AG04449 (cell line): ENCODE results near the gene TH.

Experiments used
- CTCF ChIA-PET: fragments of 350-600 bp; formaldehyde crosslinking; extraction: SDS; loops from one replicate; lab custom pipeline; 2021; ENCODE audit warnings: antibody characterized with exemption; lab: Yijun Ruan, JAX
- POLR2A ChIA-PET: fragments of 400-600, 350-600 bp; formaldehyde crosslinking; extraction: SDS; loops from one replicate; lab custom pipeline; 2020; ENCODE audit warnings: antibody characterized with exemption, inconsistent platforms; lab: Yijun Ruan, JAX
- DNase-seq: peaks from one replicate; pipeline ENCODE4 v3.0.0-alpha.2; 2010; ENCODE audit warnings: low read depth, low spot score
- H3K4me3 ChIP-seq: 2 replicates; pipeline ENCODE4 v1.5.1; 2011; ENCODE audit warnings: low read depth, mild to moderate bottlenecking, control low read depth, low read length
- TF ChIP-seq, protein P1 (sequence below): IDR thresholded peaks from one replicate; pipeline ENCODE4 v1.5.1; 2011; ENCODE audit warnings: mild to moderate bottlenecking, moderate library complexity, low read length, control low read depth, inconsistent platforms; ENCODE audit not compliant: insufficient read depth; ENCODE audit errors: missing control alignments

Gene TH

DNA sequence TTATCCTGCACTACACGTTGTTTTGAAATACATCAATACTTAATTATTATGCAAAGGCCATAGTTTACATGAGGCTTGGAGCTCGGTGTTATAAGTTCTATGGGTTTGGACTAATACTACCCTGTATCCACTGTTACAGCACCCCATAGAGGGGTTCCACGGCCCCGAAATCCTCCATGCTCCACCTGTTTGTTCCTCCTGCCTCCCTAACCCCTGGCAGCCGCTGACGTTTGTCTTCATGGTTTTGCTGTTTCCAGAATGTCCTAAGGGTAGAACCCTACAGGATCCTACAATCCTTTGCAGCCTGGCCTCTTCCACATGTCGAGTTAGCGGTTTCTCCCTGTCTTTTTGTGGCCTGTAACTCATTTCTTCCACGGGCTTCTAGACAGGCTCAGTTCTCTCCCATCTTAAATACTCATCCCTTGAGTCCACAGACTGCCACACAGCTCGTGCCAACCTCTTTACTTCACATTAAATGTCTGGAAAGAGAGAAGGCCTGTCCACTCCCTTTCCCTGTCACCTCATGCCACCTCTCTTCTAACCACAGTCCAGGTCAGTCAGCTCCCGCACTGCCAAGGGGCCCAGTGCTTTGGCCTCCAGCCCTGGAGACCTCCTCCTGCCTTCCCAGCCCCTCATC, 42.4 kb upstream of the TH start:
- ChIA-PET CTCF (interaction anchor here (0.9 kb wide), 1 partner anchor 91 kb away, joined by 3 read pairs; no protein-coding TSS in a partner anchor), POLR2A (no interaction called here)
- no peak for DNase-seq
- TF ChIP-seq, protein P1, sequence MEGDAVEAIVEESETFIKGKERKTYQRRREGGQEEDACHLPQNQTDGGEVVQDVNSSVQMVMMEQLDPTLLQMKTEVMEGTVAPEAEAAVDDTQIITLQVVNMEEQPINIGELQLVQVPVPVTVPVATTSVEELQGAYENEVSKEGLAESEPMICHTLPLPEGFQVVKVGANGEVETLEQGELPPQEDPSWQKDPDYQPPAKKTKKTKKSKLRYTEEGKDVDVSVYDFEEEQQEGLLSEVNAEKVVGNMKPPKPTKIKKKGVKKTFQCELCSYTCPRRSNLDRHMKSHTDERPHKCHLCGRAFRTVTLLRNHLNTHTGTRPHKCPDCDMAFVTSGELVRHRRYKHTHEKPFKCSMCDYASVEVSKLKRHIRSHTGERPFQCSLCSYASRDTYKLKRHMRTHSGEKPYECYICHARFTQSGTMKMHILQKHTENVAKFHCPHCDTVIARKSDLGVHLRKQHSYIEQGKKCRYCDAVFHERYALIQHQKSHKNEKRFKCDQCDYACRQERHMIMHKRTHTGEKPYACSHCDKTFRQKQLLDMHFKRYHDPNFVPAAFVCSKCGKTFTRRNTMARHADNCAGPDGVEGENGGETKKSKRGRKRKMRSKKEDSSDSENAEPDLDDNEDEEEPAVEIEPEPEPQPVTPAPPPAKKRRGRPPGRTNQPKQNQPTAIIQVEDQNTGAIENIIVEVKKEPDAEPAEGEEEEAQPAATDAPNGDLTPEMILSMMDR, result no peak
- H3K4me3 ChIP-seq, result no peak overlapping the region

DNA sequence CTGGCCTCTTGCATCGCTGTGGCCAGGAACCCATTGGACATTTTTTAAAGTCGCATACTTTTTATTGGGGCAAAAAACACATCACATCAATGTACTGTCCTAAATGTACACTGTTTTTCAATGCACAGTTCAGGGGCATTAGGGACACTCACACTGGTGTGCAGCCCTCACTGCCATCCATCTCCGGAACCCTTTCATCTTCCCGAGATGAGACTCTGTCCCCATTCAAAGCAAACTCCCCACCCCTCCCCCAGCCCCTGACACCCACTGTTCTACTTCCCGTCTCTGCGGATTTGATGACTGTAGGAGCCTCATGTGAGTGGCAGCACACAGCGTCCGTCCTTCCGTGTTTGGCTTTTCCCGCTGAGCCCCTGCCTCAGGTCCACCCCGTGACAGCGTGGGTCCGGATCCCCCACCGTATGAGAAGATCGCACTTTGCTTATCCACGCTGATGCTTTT, 41.8 kb upstream of the TH start:
- H3K4me3 ChIP-seq, result no peak overlapping the region
- ChIA-PET CTCF (interaction anchor here (1.3 kb wide), 1 partner anchor 19 kb away, joined by 4 read pairs; no protein-coding TSS in a partner anchor), POLR2A (no interaction called here)
- TF ChIP-seq, protein P1, result no peak
- DNase-seq, result no peak

DNA sequence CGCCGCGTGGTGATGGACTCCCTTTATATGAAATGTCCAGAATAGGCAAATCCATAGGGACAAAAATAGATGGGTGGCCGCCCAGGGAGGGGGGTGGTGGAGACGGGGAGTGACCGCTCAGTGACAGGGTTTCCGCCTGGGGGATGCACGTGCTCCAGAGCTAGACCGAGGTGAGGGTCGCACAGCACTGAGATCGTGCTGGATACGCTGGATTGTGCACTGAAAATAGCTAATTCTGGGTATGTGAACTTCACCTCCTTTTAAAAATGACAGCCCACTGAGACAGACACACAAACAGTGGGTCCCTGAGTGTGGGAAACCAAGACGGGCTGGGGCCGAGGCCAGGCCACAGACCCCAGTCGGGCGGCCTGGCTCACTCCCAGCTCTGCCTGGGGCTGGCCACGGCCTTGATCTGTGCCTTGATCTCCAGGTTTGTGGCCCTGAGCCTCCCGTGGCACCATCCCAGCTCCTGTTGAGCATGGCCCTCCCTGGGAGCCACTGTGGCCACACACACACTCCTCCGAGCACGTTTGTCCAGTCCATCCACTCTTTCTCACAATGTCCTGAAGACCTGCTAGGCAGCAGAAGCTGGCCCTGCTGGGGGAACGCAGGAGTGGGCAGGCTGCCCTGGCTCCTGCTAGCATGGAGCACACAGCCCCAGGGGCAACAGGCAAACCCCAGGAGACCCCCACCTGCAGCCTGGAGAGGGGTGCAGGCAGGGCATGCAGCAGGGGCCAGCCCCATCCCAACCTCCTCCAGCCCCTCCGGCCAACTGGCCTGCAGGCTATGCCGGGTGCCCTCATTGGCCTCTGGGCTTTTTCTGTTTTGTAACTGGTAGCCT, 41.0 kb upstream of the TH start:
- no peak overlapping the region for H3K4me3 ChIP-seq
- ChIA-PET POLR2A (no interaction called here), CTCF (interaction anchor here (1.3 to 1.8 kb wide), 2 partner anchors 14 to 18 kb away, joined by 4 to 8 read pairs; no protein-coding TSS in a partner anchor)
- TF ChIP-seq, protein P1, result no peak
- DNase-seq, result no peak

DNA sequence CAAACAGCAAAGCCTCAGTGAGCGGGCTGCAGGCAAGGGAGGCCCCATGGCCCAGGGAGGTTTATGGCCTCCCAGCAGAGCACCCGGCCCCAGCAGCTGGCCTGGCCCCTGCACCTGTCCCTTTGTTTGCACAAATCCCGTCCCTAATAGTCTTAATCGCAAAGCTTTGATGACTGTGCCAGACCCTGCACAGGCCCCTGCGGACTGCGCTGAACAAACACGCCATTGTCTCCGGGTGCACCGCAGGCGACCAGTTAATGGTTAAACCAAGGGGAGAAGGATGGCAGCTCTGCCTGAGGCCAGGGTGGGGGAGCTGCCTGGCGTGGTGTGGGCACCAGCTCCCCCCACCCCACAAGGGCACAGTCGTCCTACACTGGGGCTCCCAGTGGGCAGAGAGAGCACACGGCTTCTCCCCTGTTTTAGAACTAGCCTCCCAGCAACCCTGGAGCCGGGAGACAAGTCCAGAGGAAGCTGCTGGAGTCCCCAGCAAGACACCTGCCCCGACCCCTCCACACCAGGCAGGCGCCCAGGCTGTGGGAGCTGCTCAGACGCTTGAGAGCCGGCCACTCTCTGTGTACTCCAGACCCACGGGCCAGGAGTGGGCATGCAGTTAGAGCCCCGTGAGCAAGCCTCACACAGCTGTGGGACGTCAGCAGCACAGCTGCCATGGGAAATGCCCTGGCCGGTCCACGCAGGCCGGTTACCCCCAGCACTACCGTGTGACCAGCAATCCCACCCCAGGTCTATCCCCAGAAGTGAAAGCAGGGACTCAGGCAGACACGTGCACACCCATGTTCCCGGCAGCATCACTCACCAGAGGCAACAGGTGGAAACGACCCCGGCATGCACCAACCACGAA, 39.7 kb upstream of the TH start:
- ChIA-PET CTCF (interaction anchor here (1.8 to 5.2 kb wide), 2 partner anchors 13 to 209 kb away, joined by 8 to 27 read pairs; no protein-coding TSS in a partner anchor), POLR2A (no interaction called here)
- H3K4me3 ChIP-seq, result no peak overlapping the region
- TF ChIP-seq, protein P1, result no peak
- no peak for DNase-seq

DNA sequence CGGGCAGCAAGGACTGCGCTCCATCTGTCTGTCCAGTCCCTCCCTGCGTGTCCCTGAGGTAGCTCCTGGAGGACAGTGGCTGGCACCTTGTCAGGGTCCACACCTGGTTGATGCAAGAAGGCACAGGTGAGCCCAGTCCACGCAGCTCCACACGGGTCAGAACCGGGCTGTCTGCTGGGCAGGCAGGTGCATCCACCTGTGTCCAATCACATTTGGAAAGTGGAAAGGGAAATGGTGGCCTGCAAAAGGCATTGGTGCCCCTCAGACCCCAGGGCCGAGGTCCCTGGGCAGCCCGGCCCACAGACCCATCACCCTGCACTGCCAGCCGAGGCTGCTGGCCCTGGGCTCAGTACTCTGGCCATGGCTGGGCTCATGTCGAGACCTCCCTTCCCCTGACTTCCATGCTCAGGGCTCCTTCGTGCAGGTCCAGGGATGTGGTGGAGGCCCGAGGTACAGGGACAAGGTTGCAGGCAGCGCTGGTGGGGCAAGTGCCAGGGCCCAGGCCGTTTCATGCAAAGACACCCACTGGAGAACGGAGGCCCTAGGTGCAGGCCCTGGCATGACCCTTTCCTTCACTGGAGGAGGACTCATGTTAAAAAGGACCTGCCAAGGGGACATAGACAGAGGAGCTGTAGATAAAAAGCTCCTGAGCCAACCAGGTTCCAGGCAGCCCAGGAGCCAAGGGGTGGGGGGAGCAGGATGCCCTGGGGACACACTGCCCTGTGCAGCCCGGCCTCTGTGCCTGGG, 38.9 kb upstream of the TH start:
- TF ChIP-seq, protein P1, result no peak
- CTCF ChIA-PET, result interaction anchor here (0.7 to 5.2 kb wide), 3 partner anchors 12 to 209 kb away, joined by 3 to 27 read pairs (median 3); no protein-coding TSS in a partner anchor
- no peak overlapping the region for H3K4me3 ChIP-seq
- no peak for DNase-seq
- POLR2A ChIA-PET, result no interaction called here
